Brain microvascular endothelial cell (primary cell): Measurements from ENCODE around the gene KRTAP10-12.
"Not testable (repeated sequence)": the region's sequence is repeated elsewhere in the genome, so short reads cannot be mapped to it uniquely, and the experiment has no call there.

Experiments used
- DNase-seq: peaks from one replicate; pipeline ENCODE4 v3.0.0-alpha.2; 2020
- H3K27ac ChIP-seq: fragments of 250-450 bp; sonication (Bioruptor Pico); 2 replicates; pipeline ENCODE4 v1.5.1; 2020; ENCODE audit warnings: mild to moderate bottlenecking, moderate library complexity
- H3K27me3 ChIP-seq: fragments of 250-450 bp; sonication (Bioruptor Pico); replicated peaks from 2 replicates; pipeline ENCODE4 v1.5.1; 2020; ENCODE audit warnings: mild to moderate bottlenecking
- H3K36me3 ChIP-seq: fragments of 250-450 bp; sonication (Bioruptor Pico); replicated peaks from 2 replicates; pipeline ENCODE4 v1.5.1; 2020; ENCODE audit warnings: mild to moderate bottlenecking
- H3K4me3 ChIP-seq: 2 replicates; pipeline ENCODE4 v1.5.1; 2011; ENCODE audit warnings: low read depth, mild to moderate bottlenecking, control low read depth, low read length, moderate library complexity
- CTCF ChIP-seq: IDR thresholded peaks from 2 replicates; pipeline ENCODE4 v1.5.1; 2011; ENCODE audit warnings: low read depth, mild to moderate bottlenecking, moderate library complexity, low read length, control low read depth, inconsistent platforms; ENCODE audit errors: missing control alignments
- in situ Hi-C: cut with HindIII; loops from 2 replicates; pipeline ENCODE4 v1.10.0; 2017; ENCODE audit warnings: low sequenced_read_pairs, low pct_ligation_motif_present

Gene KRTAP10-12

GRCh38 chr21:44687671-44688070 lies 9.3 kb upstream of the KRTAP10-12 start:
- Histone ChIP-seq H3K36me3 (no peaks in the 10 kb centered on the region), H3K27ac (no peak overlapping the region), H3K4me3 (no peak overlapping the region), H3K27me3 (peaks cover 18% of the 10 kb centered on the region)
- no peak for TF ChIP-seq CTCF
- in situ Hi-C loops = no loop called here
- DNase-seq = no peak

- H3K4me3 ChIP-seq, in situ Hi-C loops, H3K27ac ChIP-seq, H3K36me3 ChIP-seq, DNase-seq: not testable (repeated sequence)
- H3K27me3 ChIP-seq = peaks cover 18% of the 10 kb centered on the region
These were observed 7.2 kb upstream of the KRTAP10-12 start for GRCh38 chr21:44689740-44690139.

- Histone ChIP-seq H3K4me3 (no peak overlapping the region), H3K36me3 (no peaks in the 10 kb centered on the region), H3K27me3 (peaks cover 19% of the 10 kb centered on the region), H3K27ac (no peak overlapping the region)
- TF ChIP-seq CTCF = no peak
- in situ Hi-C loops = no loop called here
- no peak for DNase-seq
These were observed 5.3 kb upstream of the KRTAP10-12 start for GRCh38 chr21:44691686-44692085.

- no peak for TF ChIP-seq CTCF
- H3K36me3 ChIP-seq = no peaks in the 10 kb centered on the region
- in situ Hi-C loops = no loop called here
- DNase-seq = no peak
- H3K27ac ChIP-seq = no peak overlapping the region
- peaks cover 17% of the 10 kb centered on the region for H3K27me3 ChIP-seq
- no peak overlapping the region for H3K4me3 ChIP-seq
These were observed 4.0 kb upstream of the KRTAP10-12 start for GRCh38 chr21:44692798-44693512.

GRCh38 chr21:44694776-44695175 lies 2.2 kb upstream of the KRTAP10-12 start:
- peaks cover 27% of the 10 kb centered on the region for H3K27me3 ChIP-seq
- no peak for TF ChIP-seq CTCF
- H3K4me3 ChIP-seq = no peak overlapping the region
- no peaks in the 10 kb centered on the region for H3K36me3 ChIP-seq
- DNase-seq = no peak
- in situ Hi-C loops = no loop called here
- no peak overlapping the region for H3K27ac ChIP-seq

- no peak overlapping the region for H3K27ac ChIP-seq
- in situ Hi-C loops = no loop called here
- no peaks in the 10 kb centered on the region for H3K36me3 ChIP-seq
- H3K4me3 ChIP-seq = no peak overlapping the region
- no peak for TF ChIP-seq CTCF
- no peak for DNase-seq
- peaks cover 31% of the 10 kb centered on the region for H3K27me3 ChIP-seq
These were observed 1.8 kb upstream of the KRTAP10-12 start for GRCh38 chr21:44695184-44695583.
